ENCODE data around the gene CPD.

Gene CPD

GRCh38 chr17:30483159-30483558 is 104.4 kb downstream of the CPD start:
- TF ChIP-seq POLR2AphosphoS5 (IDR thresholded peaks at IDR 0.05; ENCODE audit: low read depth, low read length) (no peak), TAF1 (IDR thresholded peaks at IDR 0.05; ENCODE audit: borderline replicate concordance, low read depth, low read length) (no peak), POLR2A (IDR thresholded peaks at IDR 0.05; ENCODE audit: low read depth, low read length) (no peak)
- no peak for DNase-seq (ENCODE audit: insufficient read length)
- FAIRE-seq = no peak

- TF ChIP-seq TAF1 (IDR thresholded peaks at IDR 0.05; ENCODE audit: borderline replicate concordance, low read depth, low read length) (no peak), POLR2AphosphoS5 (IDR thresholded peaks at IDR 0.05; ENCODE audit: low read depth, low read length) (no peak), POLR2A (IDR thresholded peaks at IDR 0.05; ENCODE audit: low read depth, low read length) (no peak)
- FAIRE-seq (no peak), DNase-seq (ENCODE audit: insufficient read length) (no peak)
Measured at GRCh38 chr17:30493780-30494179, 115.1 kb downstream of the CPD start.

- FAIRE-seq = no peak
Measured at GRCh38 chr17:30495586-30495985, 116.9 kb downstream of the CPD start.

GRCh38 chr17:30503558-30503957 is 124.8 kb downstream of the CPD start:
- TF ChIP-seq TAF1 (IDR thresholded peaks at IDR 0.05; ENCODE audit: borderline replicate concordance, low read depth, low read length) = no peak
- no peak for TF ChIP-seq POLR2A (IDR thresholded peaks at IDR 0.05; ENCODE audit: low read depth, low read length)
- no peak for TF ChIP-seq POLR2AphosphoS5 (IDR thresholded peaks at IDR 0.05; ENCODE audit: low read depth, low read length)
- no peak for FAIRE-seq
- DNase-seq (ENCODE audit: insufficient read length) = no peak

More at GRCh38 chr17:30495586-30495985, 116.9 kb downstream of the CPD start:
- TF ChIP-seq POLR2AphosphoS5 (IDR thresholded peaks at IDR 0.05; ENCODE audit: low read depth, low read length) (no peak), POLR2A (IDR thresholded peaks at IDR 0.05; ENCODE audit: low read depth, low read length) (no peak)
- no peak for DNase-seq (ENCODE audit: insufficient read length)

GRCh38 chr17:30505868-30506417 is 127.2 kb downstream of the CPD start:
- TF ChIP-seq POLR2AphosphoS5 (IDR thresholded peaks at IDR 0.05; ENCODE audit: low read depth, low read length) = no peak
- no peak for TF ChIP-seq TAF1 (IDR thresholded peaks at IDR 0.05; ENCODE audit: borderline replicate concordance, low read depth, low read length)
- TF ChIP-seq POLR2A (IDR thresholded peaks at IDR 0.05; ENCODE audit: low read depth, low read length) = no peak
- FAIRE-seq (no peak), DNase-seq (ENCODE audit: insufficient read length) (no peak)

- no peak for DNase-seq (ENCODE audit: insufficient read length)
- no peak for FAIRE-seq
- TF ChIP-seq POLR2AphosphoS5 (IDR thresholded peaks at IDR 0.05; ENCODE audit: low read depth, low read length) = no peak
- no peak for TF ChIP-seq POLR2A (IDR thresholded peaks at IDR 0.05; ENCODE audit: low read depth, low read length)
- no peak for TF ChIP-seq TAF1 (IDR thresholded peaks at IDR 0.05; ENCODE audit: borderline replicate concordance, low read depth, low read length)
Measured at GRCh38 chr17:30506481-30506880, 127.8 kb downstream of the CPD start.

GRCh38 chr17:30513346-30513745 is 134.6 kb downstream of the CPD start:
- no peak for DNase-seq (ENCODE audit: insufficient read length)
- no peak for FAIRE-seq
- no peak for TF ChIP-seq POLR2AphosphoS5 (IDR thresholded peaks at IDR 0.05; ENCODE audit: low read depth, low read length)
- TF ChIP-seq POLR2A (IDR thresholded peaks at IDR 0.05; ENCODE audit: low read depth, low read length) = no peak
- no peak for TF ChIP-seq TAF1 (IDR thresholded peaks at IDR 0.05; ENCODE audit: borderline replicate concordance, low read depth, low read length)

GRCh38 chr17:30514895-30515596 is 136.3 kb downstream of the CPD start:
- DNase-seq (ENCODE audit: insufficient read length) = no peak
- FAIRE-seq = no peak
- no peak for TF ChIP-seq TAF1 (IDR thresholded peaks at IDR 0.05; ENCODE audit: borderline replicate concordance, low read depth, low read length)
- no peak for TF ChIP-seq POLR2AphosphoS5 (IDR thresholded peaks at IDR 0.05; ENCODE audit: low read depth, low read length)
- TF ChIP-seq POLR2A (IDR thresholded peaks at IDR 0.05; ENCODE audit: low read depth, low read length) = no peak

GRCh38 chr17:30517786-30518185 is 139.1 kb downstream of the CPD start:
- TF ChIP-seq POLR2A (IDR thresholded peaks at IDR 0.05; ENCODE audit: low read depth, low read length) (no peak), POLR2AphosphoS5 (IDR thresholded peaks at IDR 0.05; ENCODE audit: low read depth, low read length) (no peak), TAF1 (IDR thresholded peaks at IDR 0.05; ENCODE audit: borderline replicate concordance, low read depth, low read length) (no peak)
- DNase-seq (ENCODE audit: insufficient read length) = no peak
- no peak for FAIRE-seq

- FAIRE-seq (no peak), DNase-seq (ENCODE audit: insufficient read length) (no peak)
- TF ChIP-seq POLR2A (IDR thresholded peaks at IDR 0.05; ENCODE audit: low read depth, low read length) (no peak), TAF1 (IDR thresholded peaks at IDR 0.05; ENCODE audit: borderline replicate concordance, low read depth, low read length) (no peak), POLR2AphosphoS5 (IDR thresholded peaks at IDR 0.05; ENCODE audit: low read depth, low read length) (no peak)
Measured at GRCh38 chr17:30519166-30519565, 140.4 kb downstream of the CPD start.
